Measurements from ENCODE around the gene OR5K1. TPM values are rescaled to one million over a fixed set of nuclear protein-coding genes. Genes with fewer than 3 reads are reported as not detected.

OR5K1 gene
- total RNA-seq, 2 experiments from 2014 or later = not detected

DNA sequence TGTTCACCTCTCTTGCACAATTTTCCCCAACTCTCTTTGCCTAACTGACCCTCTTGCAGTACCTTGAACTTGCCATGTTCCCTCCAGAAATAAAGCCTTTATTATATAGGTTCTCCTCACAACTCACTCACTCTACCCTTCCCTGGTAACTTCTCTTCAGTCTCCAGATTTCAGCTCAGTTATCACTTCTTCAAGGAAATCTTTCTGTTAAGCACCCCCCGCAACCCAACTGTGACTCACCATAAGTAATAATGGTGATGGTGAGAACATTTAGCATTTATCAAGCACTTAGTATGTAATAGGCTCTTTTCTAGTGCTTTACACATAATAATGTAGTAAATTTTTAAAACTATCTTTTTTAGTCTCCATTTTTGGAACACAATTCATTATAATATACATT, 8.1 kb upstream of the OR5K1 start:
- Histone ChIP-seq H3K36me3 (ENCODE audit: insufficient read depth, low read length) (no peaks in the 10 kb centered on the region), H3K27me3 (ENCODE audit: control insufficient read depth in 1 of 2, insufficient read depth in 2 of 2, low read length in 2 of 2) (no peaks in the 10 kb centered on the region), H3K27ac (ENCODE audit: low read depth in 1 of 2, low read length in 2 of 2) (no peak overlapping the region), H3K4me3 (ENCODE audit: low read length) (no peak overlapping the region), H3K9me3 (ENCODE audit: control insufficient read depth in 1 of 2, insufficient read depth in 1 of 2, low read length in 2 of 2) (no peaks in the 10 kb centered on the region), H3K4me1 (ENCODE audit: insufficient read depth, low read length) (no peaks in the 10 kb centered on the region)
- intact Hi-C loops (cut with DNase I, micrococcal nuclease) = no loop called here
- H3K36me3 Mint-ChIP-seq (ENCODE audit: low read depth) = no peaks in the 10 kb centered on the region
- ATAC-seq (ENCODE audit: poor library complexity) = no peak
- no peak overlapping the region for H3K4me3 Mint-ChIP-seq
- H3K27me3 Mint-ChIP-seq = no peaks in the 10 kb centered on the region
- H3K9me3 Mint-ChIP-seq = peaks cover 4% of the 10 kb centered on the region
- H3K4me1 Mint-ChIP-seq (ENCODE audit: low read depth) = no peaks in the 10 kb centered on the region
- ChIA-PET POLR2A (no interaction called here), CTCF (no interaction called here)
- H3K27ac Mint-ChIP-seq = no peak overlapping the region
- TF ChIP-seq, protein P1, sequence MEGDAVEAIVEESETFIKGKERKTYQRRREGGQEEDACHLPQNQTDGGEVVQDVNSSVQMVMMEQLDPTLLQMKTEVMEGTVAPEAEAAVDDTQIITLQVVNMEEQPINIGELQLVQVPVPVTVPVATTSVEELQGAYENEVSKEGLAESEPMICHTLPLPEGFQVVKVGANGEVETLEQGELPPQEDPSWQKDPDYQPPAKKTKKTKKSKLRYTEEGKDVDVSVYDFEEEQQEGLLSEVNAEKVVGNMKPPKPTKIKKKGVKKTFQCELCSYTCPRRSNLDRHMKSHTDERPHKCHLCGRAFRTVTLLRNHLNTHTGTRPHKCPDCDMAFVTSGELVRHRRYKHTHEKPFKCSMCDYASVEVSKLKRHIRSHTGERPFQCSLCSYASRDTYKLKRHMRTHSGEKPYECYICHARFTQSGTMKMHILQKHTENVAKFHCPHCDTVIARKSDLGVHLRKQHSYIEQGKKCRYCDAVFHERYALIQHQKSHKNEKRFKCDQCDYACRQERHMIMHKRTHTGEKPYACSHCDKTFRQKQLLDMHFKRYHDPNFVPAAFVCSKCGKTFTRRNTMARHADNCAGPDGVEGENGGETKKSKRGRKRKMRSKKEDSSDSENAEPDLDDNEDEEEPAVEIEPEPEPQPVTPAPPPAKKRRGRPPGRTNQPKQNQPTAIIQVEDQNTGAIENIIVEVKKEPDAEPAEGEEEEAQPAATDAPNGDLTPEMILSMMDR (IDR thresholded peaks at IDR 0.05) = no peak
- DNase-seq = no peak

DNA sequence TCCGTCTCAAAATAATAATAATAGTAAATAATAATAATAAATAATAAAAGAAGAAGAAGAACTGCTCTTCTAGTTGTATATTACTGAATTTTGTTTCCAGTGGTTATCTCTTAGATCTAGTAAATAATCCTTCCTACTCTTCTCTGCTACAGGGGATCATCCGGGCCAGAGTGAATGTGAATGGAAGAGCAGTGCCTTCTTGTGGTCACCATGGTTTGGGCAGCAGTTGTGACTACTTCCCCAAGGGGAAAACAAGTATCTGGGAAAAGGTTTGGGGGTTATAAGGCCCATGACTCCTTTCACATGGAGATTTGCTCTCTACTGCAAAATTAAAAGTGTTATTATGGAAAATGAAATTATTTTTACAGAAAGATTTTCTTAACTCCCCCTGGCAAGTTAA, 5.5 kb upstream of the OR5K1 start:
- Mint-ChIP-seq H3K36me3 (ENCODE audit: low read depth) (no peaks in the 10 kb centered on the region), H3K9me3 (peaks cover 4% of the 10 kb centered on the region), H3K4me3 (no peak overlapping the region), H3K4me1 (ENCODE audit: low read depth) (no peaks in the 10 kb centered on the region), H3K27ac (no peak overlapping the region), H3K27me3 (no peaks in the 10 kb centered on the region)
- CTCF ChIA-PET = no interaction called here
- H3K9me3 ChIP-seq (ENCODE audit: control insufficient read depth in 1 of 2, insufficient read depth in 1 of 2, low read length in 2 of 2) = no peaks in the 10 kb centered on the region
- H3K4me3 ChIP-seq (ENCODE audit: low read length) = no peak overlapping the region
- H3K27me3 ChIP-seq (ENCODE audit: control insufficient read depth in 1 of 2, insufficient read depth in 2 of 2, low read length in 2 of 2) = no peaks in the 10 kb centered on the region
- no peaks in the 10 kb centered on the region for H3K4me1 ChIP-seq (ENCODE audit: insufficient read depth, low read length)
- TF ChIP-seq, protein P1 (IDR thresholded peaks at IDR 0.05) = no peak
- POLR2A ChIA-PET = no interaction called here
- intact Hi-C loops (cut with DNase I, micrococcal nuclease) = no loop called here
- no peak for ATAC-seq (ENCODE audit: poor library complexity)
- no peak overlapping the region for H3K27ac ChIP-seq (ENCODE audit: low read depth in 1 of 2, low read length in 2 of 2)
- DNase-seq = no peak
- no peaks in the 10 kb centered on the region for H3K36me3 ChIP-seq (ENCODE audit: insufficient read depth, low read length)

DNA sequence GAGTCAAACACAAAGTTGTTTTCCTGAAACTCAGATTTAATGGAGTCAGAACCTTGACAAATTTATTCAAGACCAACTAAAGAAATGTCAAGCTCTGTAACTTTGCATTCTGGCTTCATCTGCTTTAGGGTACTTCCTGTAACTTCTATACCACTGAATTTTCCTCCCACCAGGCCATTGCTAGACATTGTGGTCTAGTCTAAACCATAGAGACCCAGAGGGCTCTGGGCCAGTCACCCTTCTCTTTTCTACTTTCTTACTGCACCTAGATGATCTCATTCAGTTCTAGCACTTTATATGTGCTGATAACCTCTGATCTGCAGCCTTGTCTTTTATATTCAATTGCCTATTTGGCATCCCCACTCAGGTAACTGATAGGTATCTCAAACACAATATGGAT, 2.8 kb upstream of the OR5K1 start:
- intact Hi-C loops (cut with DNase I, micrococcal nuclease) = no loop called here
- no peak for ATAC-seq (ENCODE audit: poor library complexity)

More for the DNA sequence above, 2.8 kb upstream of the OR5K1 start:
- Histone ChIP-seq H3K4me1 (ENCODE audit: insufficient read depth, low read length) (no peaks in the 10 kb centered on the region), H3K27ac (ENCODE audit: low read depth in 1 of 2, low read length in 2 of 2) (no peak overlapping the region), H3K9me3 (ENCODE audit: control insufficient read depth in 1 of 2, insufficient read depth in 1 of 2, low read length in 2 of 2) (no peaks in the 10 kb centered on the region), H3K4me3 (ENCODE audit: low read length) (no peak overlapping the region), H3K36me3 (ENCODE audit: insufficient read depth, low read length) (no peaks in the 10 kb centered on the region), H3K27me3 (ENCODE audit: control insufficient read depth in 1 of 2, insufficient read depth in 2 of 2, low read length in 2 of 2) (no peaks in the 10 kb centered on the region)
- Mint-ChIP-seq H3K4me1 (ENCODE audit: low read depth) (no peaks in the 10 kb centered on the region), H3K27ac (no peak overlapping the region), H3K9me3 (peaks cover 4% of the 10 kb centered on the region), H3K27me3 (no peaks in the 10 kb centered on the region), H3K4me3 (no peak overlapping the region), H3K36me3 (ENCODE audit: low read depth) (no peaks in the 10 kb centered on the region)
- TF ChIP-seq, protein P1 (IDR thresholded peaks at IDR 0.05) = no peak
- ChIA-PET POLR2A (no interaction called here), CTCF (no interaction called here)
- DNase-seq = no peak

Measured in CD4-positive, alpha-beta T cell (primary cell).